ENCODE data around the gene OR6C75. TPM values are rescaled to one million over a fixed set of nuclear protein-coding genes. Genes with fewer than 3 reads are reported as not detected.

Gene OR6C75
- total RNA-seq, 1 donor from 2014 or later = not detected

DNA sequence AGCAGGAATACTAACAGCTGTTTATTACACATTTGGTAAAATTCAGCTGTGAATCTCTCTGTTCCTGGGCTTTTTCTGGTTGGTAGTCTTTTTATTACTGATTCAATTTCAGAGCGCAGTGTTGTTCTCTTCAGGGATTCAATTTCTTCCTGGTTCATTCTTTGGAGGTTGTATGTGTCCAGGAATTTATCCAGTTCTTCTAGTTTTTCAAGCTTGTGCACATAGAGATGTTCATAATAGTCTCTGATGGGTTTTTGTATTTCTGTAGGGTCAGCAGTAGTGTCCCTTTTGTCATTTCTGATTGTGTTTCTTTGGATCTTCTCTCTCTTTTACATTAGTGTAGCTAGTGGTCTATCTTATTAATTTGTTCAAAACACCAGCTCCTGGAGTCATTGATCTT, 54.2 kb downstream of the OR6C75 start:
- DNase-seq (ENCODE audit: missing footprints) = no peak
- intact Hi-C loops (cut with DNase I) = no loop called here
- no peak for ATAC-seq

Other genes starting within 250 kb of the OR6C75 start
- gene OR9K2, start 236.6 kb upstream of the OR6C75 start, total RNA-seq = not detected
- not detected for gene OR10A7, start 141.9 kb upstream of the OR6C75 start, total RNA-seq
- gene OR6C74, start 118.4 kb upstream of the OR6C75 start, total RNA-seq = not detected
- not detected for gene OR6C6, start 66.4 kb upstream of the OR6C75 start, total RNA-seq
- not detected for gene OR6C1, start 48.6 kb upstream of the OR6C75 start, total RNA-seq
- gene OR6C3, start 32.2 kb upstream of the OR6C75 start, total RNA-seq = not detected
- gene OR6C65, start 37.6 kb downstream of the OR6C75 start, total RNA-seq = not detected
- not detected for gene OR6C76, start 63.3 kb downstream of the OR6C75 start, total RNA-seq
- not detected for gene OR6C2, start 81.1 kb downstream of the OR6C75 start, total RNA-seq
- not detected for gene OR6C70, start 107.2 kb downstream of the OR6C75 start, total RNA-seq
- gene OR6C68, start 129.4 kb downstream of the OR6C75 start, total RNA-seq = not detected
- gene OR6C4, start 186.6 kb downstream of the OR6C75 start, total RNA-seq = not detected
- gene OR2AP1, start 209.5 kb downstream of the OR6C75 start, total RNA-seq = not detected